Measurements from ENCODE around the gene LRBA.

- no peak for TF ChIP-seq EP300 (IDR thresholded peaks at IDR 0.05)
- no peak for TF ChIP-seq POLR2A (IDR thresholded peaks at IDR 0.05)
These were observed 523.7 kb downstream of the LRBA start for GRCh38 chr4:150491132-150492049.
